Measurements from ENCODE around the gene BSPRY. TPM values are rescaled to one million over a fixed set of nuclear protein-coding genes. Genes with fewer than 3 reads are reported as not detected.

The BSPRY gene
- total and polyA plus RNA-seq, 7 donors = 0.03 TPM; not detected in 5

- Histone ChIP-seq H3K9me3 (no peaks in the 10 kb centered on the region), H3K27ac (no peak overlapping the region), H3K4me1 (no peaks in the 10 kb centered on the region), H3K4me3 (no peak overlapping the region), H3K36me3 (ENCODE audit: insufficient read depth in 1 of 2, low read depth in 1 of 2) (no peaks in the 10 kb centered on the region), H3K27me3 (ENCODE audit: insufficient read depth in 3 of 3, low read length in 2 of 3) (no peaks in the 10 kb centered on the region)
- ATAC-seq (no peak), DNase-seq (no peak)
- no peak for TF ChIP-seq CTCF (IDR thresholded peaks at IDR 0.05)
- 76 to 83% (median 81%) methylated on average over 4 of the region's 4 CpGs for WGBS, 3 donors
- intact Hi-C loops (cut with DNase I) = no loop called here
These were observed 68.0 kb downstream of the BSPRY start for GRCh38 chr9:113417370-113417769.

Other genes starting within 250 kb of the BSPRY start
- 10 to 100 TPM in 3 of 4 donors, 1 to 10 TPM in 1; 10.0 to 21.5 (median 16.2) TPM for gene SLC31A2, start 198.5 kb upstream of the BSPRY start, total RNA-seq
- gene SLC31A2, start 198.5 kb upstream of the BSPRY start, polyA plus RNA-seq = 10 to 100 TPM; 11.5 to 35.4 (median 31.7) TPM
- gene FKBP15, start 128.3 kb upstream of the BSPRY start, total RNA-seq = 10 to 100 TPM; 13.6 to 18.4 (median 17.9) TPM
- gene FKBP15, start 128.3 kb upstream of the BSPRY start, polyA plus RNA-seq = 10 to 100 TPM; 10.5 to 15.8 (median 11.0) TPM
- gene SLC31A1, start 128.0 kb upstream of the BSPRY start, total RNA-seq = 1 to 10 TPM; 4.1 to 6.7 (median 4.8) TPM
- gene SLC31A1, start 128.0 kb upstream of the BSPRY start, polyA plus RNA-seq = 10 to 100 TPM in 1 of 3 donors, 1 to 10 TPM in 2; 3.3 to 10.2 (median 9.5) TPM
- 10 to 100 TPM; 22.4 to 25.6 (median 24.0) TPM for gene CDC26, start 74.0 kb upstream of the BSPRY start, total RNA-seq
- 100 to 1,000 TPM in 1 of 3 donors, 10 to 100 TPM in 2; 53.2 to 112 (median 75.0) TPM for gene CDC26, start 74.0 kb upstream of the BSPRY start, polyA plus RNA-seq
- gene PRPF4, start 73.9 kb upstream of the BSPRY start, total RNA-seq = 10 to 100 TPM; 10.9 to 22.5 (median 19.8) TPM
- gene PRPF4, start 73.9 kb upstream of the BSPRY start, polyA plus RNA-seq = 10 to 100 TPM; 12.2 to 33.4 (median 30.4) TPM
- gene RNF183, start 46.2 kb upstream of the BSPRY start, total RNA-seq = not detected
- gene RNF183, start 46.2 kb upstream of the BSPRY start, polyA plus RNA-seq = under 1 TPM in 1 of 3 donors, not detected in 2; 0.05 TPM
- 1 to 10 TPM; 1.7 to 6.9 (median 2.4) TPM for gene WDR31, start 9.3 kb upstream of the BSPRY start, total RNA-seq
- 1 to 10 TPM in 1 of 3 donors, under 1 TPM in 2; 0.66 to 2.7 (median 0.76) TPM for gene WDR31, start 9.3 kb upstream of the BSPRY start, polyA plus RNA-seq
- gene HDHD3, start 27.4 kb downstream of the BSPRY start, total RNA-seq = 10 to 100 TPM in 1 of 4 donors, 1 to 10 TPM in 3; 7.3 to 11.5 (median 8.6) TPM
- gene HDHD3, start 27.4 kb downstream of the BSPRY start, polyA plus RNA-seq = 10 to 100 TPM in 2 of 3 donors, 1 to 10 TPM in 1; 7.0 to 14.9 (median 12.2) TPM
- 10 to 100 TPM; 13.1 to 29.0 (median 19.8) TPM for gene ALAD, start 51.7 kb downstream of the BSPRY start, total RNA-seq
- 10 to 100 TPM; 13.7 to 43.1 (median 17.3) TPM for gene ALAD, start 51.7 kb downstream of the BSPRY start, polyA plus RNA-seq
- 10 to 100 TPM; 29.8 to 50.4 (median 38.5) TPM for gene POLE3, start 61.1 kb downstream of the BSPRY start, total RNA-seq
- gene POLE3, start 61.1 kb downstream of the BSPRY start, polyA plus RNA-seq = 100 to 1,000 TPM in 1 of 3 donors, 10 to 100 TPM in 2; 45.4 to 173 (median 98.5) TPM
- under 1 TPM in 1 of 4 donors, not detected in 3; 0.73 TPM for gene C9orf43, start 61.2 kb downstream of the BSPRY start, total RNA-seq
- under 1 TPM in 2 of 3 donors, not detected in 1; 0.07 to 0.79 TPM for gene C9orf43, start 61.2 kb downstream of the BSPRY start, polyA plus RNA-seq
- gene RGS3, start 114.2 kb downstream of the BSPRY start, total RNA-seq = 10 to 100 TPM; 10.6 to 38.1 (median 18.3) TPM
- gene RGS3, start 114.2 kb downstream of the BSPRY start, polyA plus RNA-seq = 10 to 100 TPM in 2 of 3 donors, 1 to 10 TPM in 1; 7.1 to 18.4 (median 12.8) TPM